ENCODE results near the gene KIAA0930.

KIAA0930 gene

DNA sequence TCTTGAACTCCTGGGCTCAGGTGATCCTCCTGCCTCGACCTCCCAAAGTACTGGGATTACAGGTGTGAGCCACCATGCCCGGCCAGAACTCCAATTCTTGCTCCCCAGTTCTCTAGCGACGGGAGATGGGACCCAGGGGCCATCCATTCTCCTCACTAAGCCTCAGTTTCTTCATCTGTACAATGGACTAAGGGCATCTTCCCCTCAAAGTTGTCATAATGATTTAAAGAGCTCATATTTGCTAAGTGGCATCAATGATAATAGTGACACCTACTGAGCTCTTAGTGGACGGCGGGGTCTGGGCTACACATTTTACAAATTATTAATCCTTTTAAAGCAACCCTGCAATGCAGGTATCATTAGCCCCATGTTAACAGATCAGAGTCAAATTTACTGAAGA lies 34.5 kb downstream of the KIAA0930 start:
- TF ChIP-seq SIN3A (IDR thresholded peaks at IDR 0.05; ENCODE audit: borderline replicate concordance, insufficient read depth, low read length), result no peak

DNA sequence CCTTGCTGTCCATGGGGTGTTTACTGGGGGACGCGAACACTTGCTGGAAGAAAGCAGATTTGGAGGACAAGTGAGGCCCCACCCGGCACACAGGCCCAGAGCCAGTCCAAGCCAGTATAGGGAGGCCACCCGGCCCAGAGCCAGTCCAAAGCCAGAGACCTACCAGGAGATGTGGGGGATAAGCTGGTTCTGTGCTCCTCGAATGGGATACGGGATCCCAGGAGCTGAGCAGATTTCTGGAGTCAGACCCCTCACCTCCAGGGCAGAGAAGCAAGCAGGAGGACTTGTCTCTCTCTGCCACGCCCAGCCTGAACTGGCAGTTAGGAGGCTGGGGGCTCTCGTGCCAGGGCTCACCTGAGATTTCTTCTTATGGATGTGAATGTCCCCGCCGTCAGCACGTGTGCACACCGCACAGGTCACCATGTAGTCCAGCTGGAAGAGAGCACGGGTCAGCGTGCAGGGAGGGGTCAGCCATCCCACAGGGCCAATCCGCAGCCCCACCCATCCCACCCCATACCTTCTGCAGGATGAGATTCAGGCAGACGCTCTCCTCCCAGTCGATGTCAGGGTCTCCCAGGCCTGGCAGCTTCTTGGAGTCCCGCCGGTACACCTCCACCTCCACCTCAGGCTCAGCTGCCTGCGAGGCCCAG lies 35.3 kb downstream of the KIAA0930 start:
- TF ChIP-seq FOXP2 (optimal IDR thresholded peaks at IDR 0.05; ENCODE audit: borderline replicate concordance, extremely low read depth, extremely low read length, insufficient read depth), result no peak
- no peak for TF ChIP-seq TAF1 (IDR thresholded peaks at IDR 0.05; ENCODE audit: borderline replicate concordance, insufficient read depth, low read length)
- TF ChIP-seq POLR2AphosphoS5 (IDR thresholded peaks at IDR 0.05; ENCODE audit: low read depth, low read length), result no peak
- no peak for TF ChIP-seq SIN3A (IDR thresholded peaks at IDR 0.05; ENCODE audit: borderline replicate concordance, insufficient read depth, low read length)
- TF ChIP-seq, protein P1, sequence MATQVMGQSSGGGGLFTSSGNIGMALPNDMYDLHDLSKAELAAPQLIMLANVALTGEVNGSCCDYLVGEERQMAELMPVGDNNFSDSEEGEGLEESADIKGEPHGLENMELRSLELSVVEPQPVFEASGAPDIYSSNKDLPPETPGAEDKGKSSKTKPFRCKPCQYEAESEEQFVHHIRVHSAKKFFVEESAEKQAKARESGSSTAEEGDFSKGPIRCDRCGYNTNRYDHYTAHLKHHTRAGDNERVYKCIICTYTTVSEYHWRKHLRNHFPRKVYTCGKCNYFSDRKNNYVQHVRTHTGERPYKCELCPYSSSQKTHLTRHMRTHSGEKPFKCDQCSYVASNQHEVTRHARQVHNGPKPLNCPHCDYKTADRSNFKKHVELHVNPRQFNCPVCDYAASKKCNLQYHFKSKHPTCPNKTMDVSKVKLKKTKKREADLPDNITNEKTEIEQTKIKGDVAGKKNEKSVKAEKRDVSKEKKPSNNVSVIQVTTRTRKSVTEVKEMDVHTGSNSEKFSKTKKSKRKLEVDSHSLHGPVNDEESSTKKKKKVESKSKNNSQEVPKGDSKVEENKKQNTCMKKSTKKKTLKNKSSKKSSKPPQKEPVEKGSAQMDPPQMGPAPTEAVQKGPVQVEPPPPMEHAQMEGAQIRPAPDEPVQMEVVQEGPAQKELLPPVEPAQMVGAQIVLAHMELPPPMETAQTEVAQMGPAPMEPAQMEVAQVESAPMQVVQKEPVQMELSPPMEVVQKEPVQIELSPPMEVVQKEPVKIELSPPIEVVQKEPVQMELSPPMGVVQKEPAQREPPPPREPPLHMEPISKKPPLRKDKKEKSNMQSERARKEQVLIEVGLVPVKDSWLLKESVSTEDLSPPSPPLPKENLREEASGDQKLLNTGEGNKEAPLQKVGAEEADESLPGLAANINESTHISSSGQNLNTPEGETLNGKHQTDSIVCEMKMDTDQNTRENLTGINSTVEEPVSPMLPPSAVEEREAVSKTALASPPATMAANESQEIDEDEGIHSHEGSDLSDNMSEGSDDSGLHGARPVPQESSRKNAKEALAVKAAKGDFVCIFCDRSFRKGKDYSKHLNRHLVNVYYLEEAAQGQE (IDR thresholded peaks at IDR 0.05; ENCODE audit: insufficient read depth in 1 of 2, low read depth in 2 of 2, low read length in 2 of 2), result no peak

- TF ChIP-seq TAF1 (IDR thresholded peaks at IDR 0.05; ENCODE audit: borderline replicate concordance, insufficient read depth, low read length), result no peak
- no peak for TF ChIP-seq POLR2AphosphoS5 (IDR thresholded peaks at IDR 0.05; ENCODE audit: low read depth, low read length)
- no peak for TF ChIP-seq SIN3A (IDR thresholded peaks at IDR 0.05; ENCODE audit: borderline replicate concordance, insufficient read depth, low read length)
- TF ChIP-seq, protein P1 (IDR thresholded peaks at IDR 0.05; ENCODE audit: insufficient read depth in 1 of 2, low read depth in 2 of 2, low read length in 2 of 2), result no peak
- no peak for TF ChIP-seq FOXP2 (optimal IDR thresholded peaks at IDR 0.05; ENCODE audit: borderline replicate concordance, extremely low read depth, extremely low read length, insufficient read depth)
These were observed 35.9 kb downstream of the KIAA0930 start for GRCh38 chr22:45204819-45205218.

DNA sequence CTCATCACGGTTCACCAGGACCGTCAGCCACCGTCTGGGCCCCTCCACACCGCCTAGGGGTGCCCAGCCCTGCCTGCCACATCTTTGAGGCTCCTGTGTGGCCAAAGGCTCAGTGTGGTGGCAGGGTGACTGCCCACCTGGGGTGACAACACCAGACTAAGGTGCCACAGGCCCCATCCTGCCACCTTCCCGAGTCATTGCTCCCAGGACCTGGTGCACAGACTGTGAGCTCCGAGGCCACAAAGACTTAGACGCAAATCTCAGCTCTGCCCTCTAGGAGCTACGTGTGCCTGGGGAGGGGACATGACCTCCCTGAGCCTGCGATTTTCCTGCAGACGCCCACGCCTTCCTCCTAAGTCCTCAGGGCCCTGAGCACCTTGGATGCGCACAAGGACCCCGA lies 36.5 kb downstream of the KIAA0930 start:
- TF ChIP-seq TAF1 (IDR thresholded peaks at IDR 0.05; ENCODE audit: borderline replicate concordance, insufficient read depth, low read length) (no peak), SIN3A (IDR thresholded peaks at IDR 0.05; ENCODE audit: borderline replicate concordance, insufficient read depth, low read length) (no peak), FOXP2 (optimal IDR thresholded peaks at IDR 0.05; ENCODE audit: borderline replicate concordance, extremely low read depth, extremely low read length, insufficient read depth) (no peak), POLR2AphosphoS5 (IDR thresholded peaks at IDR 0.05; ENCODE audit: low read depth, low read length) (no peak)
- TF ChIP-seq, protein P1 (IDR thresholded peaks at IDR 0.05; ENCODE audit: insufficient read depth in 1 of 2, low read depth in 2 of 2, low read length in 2 of 2), result no peak

DNA sequence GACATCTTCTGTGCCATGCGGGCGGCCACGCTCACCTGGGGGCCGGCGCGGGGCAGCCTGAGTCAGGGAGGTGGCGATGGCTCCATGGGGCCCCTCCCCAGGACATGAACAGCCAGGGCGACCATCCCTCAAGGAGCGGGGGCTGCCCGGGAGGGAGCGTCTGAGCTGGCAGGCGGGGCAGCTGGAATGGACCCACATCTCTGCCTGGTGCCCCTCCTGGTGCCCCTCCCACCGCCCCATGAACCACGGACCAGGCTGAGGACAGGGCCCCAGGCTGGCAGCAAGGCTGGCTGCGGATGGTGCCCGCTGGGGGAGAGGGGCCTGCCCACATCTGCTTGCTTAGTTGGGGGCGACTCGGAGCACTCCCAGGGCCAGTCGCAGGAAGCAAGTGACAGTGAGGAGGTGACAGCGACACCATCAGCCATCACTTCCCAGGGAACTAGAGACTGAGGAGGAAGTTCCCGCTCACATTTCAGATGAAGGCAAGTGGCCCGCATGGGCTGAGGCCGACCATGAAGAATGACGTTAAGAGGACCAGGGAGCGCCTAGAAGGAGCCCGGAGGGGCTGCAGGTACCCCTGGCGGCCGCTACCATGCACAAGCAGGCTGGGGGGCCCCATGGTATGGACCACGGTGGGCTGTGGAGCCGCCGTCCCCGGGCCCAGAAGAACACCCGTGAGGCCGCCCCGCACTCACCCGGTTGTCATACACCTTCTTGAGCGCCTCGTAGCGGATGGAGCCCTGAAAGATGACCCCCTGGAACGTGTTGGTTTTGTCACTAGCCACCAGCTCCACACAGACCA lies 37.3 kb downstream of the KIAA0930 start:
- no peak for TF ChIP-seq SIN3A (IDR thresholded peaks at IDR 0.05; ENCODE audit: borderline replicate concordance, insufficient read depth, low read length)
- TF ChIP-seq FOXP2 (optimal IDR thresholded peaks at IDR 0.05; ENCODE audit: borderline replicate concordance, extremely low read depth, extremely low read length, insufficient read depth), result no peak
- TF ChIP-seq TAF1 (IDR thresholded peaks at IDR 0.05; ENCODE audit: borderline replicate concordance, insufficient read depth, low read length), result no peak
- TF ChIP-seq, protein P1 (IDR thresholded peaks at IDR 0.05; ENCODE audit: insufficient read depth in 1 of 2, low read depth in 2 of 2, low read length in 2 of 2), result no peak
- no peak for TF ChIP-seq POLR2AphosphoS5 (IDR thresholded peaks at IDR 0.05; ENCODE audit: low read depth, low read length)
